ENCODE results near the gene NR3C1.

DNA sequence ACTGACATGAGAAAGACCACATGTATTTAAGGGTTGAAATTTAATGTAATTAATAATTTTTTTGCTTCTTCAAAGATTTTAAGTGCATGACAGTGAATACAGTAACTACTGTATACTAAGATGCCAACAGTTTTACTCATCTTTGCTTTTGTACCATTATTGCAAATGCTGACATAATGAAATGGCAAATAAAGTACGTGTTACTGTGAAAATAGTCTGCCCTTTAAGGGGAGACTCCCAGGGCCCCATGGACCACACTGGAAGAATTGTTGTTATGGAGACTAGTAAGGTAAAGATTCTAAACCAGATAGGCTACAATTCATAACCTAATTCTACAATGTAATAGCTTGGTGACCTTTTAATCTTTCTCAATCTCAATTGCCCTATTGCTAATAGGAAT is 84.7 kb downstream of the NR3C1 start:
- TF ChIP-seq, protein P1, sequence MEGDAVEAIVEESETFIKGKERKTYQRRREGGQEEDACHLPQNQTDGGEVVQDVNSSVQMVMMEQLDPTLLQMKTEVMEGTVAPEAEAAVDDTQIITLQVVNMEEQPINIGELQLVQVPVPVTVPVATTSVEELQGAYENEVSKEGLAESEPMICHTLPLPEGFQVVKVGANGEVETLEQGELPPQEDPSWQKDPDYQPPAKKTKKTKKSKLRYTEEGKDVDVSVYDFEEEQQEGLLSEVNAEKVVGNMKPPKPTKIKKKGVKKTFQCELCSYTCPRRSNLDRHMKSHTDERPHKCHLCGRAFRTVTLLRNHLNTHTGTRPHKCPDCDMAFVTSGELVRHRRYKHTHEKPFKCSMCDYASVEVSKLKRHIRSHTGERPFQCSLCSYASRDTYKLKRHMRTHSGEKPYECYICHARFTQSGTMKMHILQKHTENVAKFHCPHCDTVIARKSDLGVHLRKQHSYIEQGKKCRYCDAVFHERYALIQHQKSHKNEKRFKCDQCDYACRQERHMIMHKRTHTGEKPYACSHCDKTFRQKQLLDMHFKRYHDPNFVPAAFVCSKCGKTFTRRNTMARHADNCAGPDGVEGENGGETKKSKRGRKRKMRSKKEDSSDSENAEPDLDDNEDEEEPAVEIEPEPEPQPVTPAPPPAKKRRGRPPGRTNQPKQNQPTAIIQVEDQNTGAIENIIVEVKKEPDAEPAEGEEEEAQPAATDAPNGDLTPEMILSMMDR (IDR thresholded peaks at IDR 0.05): no peak
- no peak for TF ChIP-seq ZFX (IDR thresholded peaks at IDR 0.05; ENCODE audit: borderline replicate concordance)

Data from 22Rv1 (cell line).